ENCODE results near the gene NECAB3.

Gene NECAB3

DNA sequence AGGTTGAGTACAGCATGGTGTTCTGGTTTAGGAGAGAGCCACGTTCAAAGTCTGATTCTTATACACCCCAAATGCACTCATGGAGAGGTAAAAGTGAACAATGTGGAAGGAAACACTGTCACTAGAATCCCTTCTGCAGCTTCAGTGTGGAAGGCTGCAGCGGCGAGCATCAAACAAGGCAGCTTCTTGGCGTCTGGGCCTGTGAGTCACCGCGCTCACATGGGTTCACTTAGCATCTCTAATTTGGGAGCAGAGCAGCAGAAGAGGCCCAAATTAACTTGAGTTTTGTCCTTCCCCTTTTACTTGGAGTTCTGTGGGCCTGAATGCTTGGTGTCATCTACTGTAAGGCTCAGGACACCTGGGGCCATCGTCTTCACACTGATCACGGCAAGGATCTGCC is 22.9 kb upstream of the NECAB3 start:
- DNase-seq (ENCODE audit: low read depth, low spot score): no peak

DNA sequence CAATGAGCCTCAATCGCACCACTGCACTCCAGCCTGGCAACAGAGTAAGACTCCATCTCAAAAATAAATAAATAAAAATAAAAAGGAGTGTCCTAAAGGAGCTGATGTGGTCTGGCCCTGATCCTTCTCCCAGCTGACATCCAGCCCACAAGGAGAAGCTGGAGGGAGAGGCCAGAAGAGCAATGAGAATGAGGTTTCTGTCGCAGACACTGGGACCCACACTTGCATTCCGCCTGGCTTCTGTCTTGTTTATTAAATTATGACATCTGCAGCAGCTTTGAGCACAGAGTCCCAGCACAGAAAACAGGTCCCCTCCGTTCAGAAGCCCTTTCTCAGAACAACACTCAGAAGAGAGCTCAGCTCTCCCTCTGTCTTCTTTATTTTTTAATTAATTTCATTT is 22.2 kb upstream of the NECAB3 start:
- no peak for DNase-seq (ENCODE audit: low read depth, low spot score)

DNA sequence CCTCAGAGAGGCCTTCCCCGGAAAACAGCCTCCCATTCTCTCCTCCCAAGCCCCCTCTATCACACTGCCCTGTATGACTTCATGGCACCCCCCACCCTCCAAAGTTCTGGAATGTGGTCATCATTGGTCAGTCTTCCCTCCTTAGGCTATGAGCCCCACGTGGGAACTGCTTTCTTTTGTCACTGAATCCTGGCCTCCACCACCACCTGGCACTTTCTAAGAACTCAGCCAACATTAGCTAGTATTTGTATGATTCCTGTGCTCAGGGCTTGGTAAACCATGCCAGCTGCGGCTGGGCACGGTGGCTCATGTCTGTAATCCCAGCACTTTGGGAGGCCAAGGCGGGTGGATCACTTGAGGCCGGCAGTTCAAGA is 20.4 kb upstream of the NECAB3 start:
- DNase-seq (ENCODE audit: low read depth, low spot score): no peak

DNA sequence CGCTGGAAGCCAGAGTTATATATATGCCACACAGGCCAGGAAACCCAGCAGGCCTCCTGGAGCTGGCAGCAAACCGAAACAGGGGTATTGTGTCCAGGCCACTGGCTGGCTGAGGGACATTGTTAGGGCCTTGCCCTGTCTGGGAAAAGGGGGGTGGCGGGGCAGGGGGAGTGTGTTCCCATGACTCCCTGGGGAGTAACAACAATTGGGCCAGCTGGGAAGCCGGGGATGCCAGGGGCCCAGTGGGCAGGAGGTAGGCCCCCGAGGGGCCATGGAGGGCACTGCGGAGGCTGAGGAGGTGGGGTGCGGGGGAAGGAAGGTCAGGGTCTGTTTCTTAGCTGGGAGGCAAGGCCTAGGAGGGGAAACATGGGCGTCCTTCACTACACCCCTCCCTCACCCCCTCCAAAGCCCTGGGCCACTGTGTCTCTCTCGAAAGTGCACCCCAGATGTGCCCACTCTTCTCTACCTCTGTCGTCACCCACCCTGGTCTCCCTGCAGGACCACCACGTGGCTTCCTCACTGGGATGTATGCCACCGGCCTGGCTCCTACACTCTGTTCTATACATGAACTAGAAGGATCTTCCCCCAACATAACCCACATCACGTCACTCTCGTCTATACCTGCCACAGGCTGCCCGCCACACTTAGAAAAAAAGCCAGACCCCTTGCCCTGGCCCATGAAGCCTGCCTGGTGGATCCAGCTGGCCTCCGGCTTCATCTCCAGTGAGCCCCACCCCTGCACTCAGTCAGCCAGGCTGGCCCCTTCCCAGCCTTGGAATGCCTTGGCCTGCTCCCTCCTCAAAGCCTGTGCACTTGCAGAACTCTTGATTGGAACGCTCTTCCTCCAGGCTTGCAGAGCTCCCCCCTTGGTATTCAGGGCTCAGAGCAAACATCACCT is 19.8 kb upstream of the NECAB3 start:
- no peak for DNase-seq (ENCODE audit: low read depth, low spot score)

DNA sequence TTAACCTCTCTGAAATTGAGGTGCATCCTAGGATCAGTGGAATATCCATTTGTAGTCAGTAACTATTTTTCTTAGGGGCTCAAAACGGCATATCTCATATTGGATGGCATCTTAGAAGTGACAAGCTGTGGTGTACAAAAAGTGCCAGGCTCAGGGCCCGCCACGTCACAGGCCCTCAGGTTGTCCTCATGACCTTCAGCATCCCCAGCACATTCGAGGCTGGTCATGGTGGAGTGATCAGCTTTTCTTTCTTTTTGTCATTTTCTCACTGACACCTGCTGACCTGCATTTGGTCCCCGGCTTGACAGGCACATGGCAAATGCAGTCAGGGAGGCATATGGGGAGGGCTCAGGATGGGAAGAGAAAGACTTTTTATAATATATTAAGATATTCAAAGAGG is 19.1 kb upstream of the NECAB3 start:
- no peak for DNase-seq (ENCODE audit: low read depth, low spot score)

DNA sequence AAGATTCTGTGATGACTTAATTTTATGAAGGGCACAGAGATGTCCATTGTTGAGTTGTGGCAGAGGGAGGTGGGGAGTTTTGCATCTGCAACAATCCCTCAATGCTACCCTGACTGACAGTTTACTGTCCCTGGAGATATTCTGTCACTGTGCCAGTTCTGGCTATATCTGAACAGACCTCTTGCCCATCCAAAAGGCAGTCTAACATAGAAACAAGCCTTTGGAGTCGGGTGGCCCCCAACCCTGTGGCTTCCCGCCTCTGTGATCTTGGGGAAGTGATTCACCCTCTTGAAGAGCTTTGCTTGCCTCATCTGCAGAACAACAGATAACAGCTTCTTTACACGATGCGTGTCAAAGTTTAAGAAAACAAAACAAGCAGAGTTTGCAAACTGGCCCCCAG is 15.7 kb upstream of the NECAB3 start:
- no peak for DNase-seq (ENCODE audit: low read depth, low spot score)

DNA sequence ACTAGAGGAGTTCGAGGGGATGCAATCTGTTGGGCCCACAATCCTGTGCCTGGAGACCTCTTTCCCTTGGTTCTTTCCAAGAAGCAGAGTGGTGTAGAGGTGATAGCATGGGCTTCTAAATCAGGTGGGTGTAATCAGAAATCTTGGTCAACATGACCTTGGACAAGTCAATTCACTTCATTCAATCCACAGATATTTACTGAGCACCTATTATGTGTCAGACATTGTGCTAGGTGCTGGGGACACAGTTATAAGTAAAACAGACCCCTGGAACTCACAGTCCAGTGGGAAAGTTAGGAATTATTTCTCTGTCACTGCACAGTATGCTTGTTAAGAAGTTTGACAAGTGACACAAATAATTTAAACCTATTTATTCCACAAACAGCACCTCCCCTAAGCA is 15.3 kb upstream of the NECAB3 start:
- no peak for DNase-seq (ENCODE audit: low read depth, low spot score)

DNA sequence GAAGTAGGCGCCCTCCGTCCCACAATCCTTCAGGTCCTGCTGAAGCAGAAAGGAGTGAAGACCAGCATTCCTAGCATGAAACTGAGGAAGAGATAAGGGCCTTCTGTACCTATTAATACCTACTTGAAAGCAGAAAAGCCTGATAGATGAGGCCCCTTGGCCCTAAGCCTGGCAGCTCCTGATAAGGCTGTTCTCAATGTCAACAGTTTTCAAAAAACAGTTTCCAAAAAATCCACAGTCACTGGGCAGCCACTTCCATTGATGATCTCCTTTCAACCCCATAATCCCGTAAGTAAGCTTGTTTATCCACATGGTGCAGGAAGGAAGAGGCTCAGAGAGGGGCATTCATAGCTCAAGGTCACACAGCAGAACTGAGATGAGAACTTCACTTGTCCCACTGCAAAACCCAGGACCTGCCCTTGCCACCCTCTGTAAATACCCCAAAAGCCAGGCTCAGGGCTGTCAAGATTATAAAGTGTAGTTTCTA is 14.8 kb upstream of the NECAB3 start:
- DNase-seq (ENCODE audit: low read depth, low spot score): no peak

DNA sequence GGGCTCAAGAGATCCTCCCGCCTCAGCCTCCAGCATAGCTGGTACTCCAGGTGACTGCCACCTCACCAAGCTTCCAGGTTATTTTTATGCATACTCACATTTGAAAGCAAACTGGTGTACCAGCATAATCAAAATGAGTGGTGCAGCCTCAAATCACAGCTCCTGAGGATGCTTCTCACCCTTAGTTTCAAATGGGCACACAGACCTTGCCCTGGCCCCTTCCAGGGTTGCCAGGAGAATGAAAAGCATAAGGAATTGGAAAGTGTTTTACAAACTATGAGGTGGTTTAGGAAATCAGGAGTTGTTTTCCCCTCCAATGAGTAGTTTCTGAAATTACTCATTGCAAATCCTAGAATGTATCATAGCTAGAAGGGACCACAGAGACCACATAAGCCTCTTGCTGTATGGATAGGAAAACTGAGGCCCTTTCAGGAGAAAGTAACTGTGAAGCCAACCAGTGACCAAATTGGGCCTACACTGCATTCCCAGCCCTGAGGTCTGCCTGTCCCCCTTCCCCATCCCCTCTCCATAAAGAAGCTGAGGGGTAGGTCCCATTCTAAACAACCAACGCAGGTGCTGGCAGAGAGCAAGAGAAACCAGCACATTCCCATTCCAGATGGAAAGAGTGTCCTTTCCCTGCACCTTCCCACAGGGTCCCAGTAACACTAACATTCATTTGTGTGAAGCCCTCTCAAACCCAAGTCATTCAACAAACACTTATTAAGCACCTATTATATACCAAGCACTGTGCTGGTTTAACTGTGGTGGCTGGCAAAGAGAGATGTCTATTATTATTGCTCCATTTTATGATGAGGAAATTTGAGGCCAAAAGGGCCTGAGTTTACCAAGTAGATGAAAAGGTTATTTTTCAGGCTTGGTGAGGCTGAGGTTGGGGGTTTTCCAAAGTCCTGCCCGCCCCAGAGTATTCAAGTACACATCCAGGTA is 14.0 kb upstream of the NECAB3 start:
- DNase-seq (ENCODE audit: low read depth, low spot score): no peak

DNA sequence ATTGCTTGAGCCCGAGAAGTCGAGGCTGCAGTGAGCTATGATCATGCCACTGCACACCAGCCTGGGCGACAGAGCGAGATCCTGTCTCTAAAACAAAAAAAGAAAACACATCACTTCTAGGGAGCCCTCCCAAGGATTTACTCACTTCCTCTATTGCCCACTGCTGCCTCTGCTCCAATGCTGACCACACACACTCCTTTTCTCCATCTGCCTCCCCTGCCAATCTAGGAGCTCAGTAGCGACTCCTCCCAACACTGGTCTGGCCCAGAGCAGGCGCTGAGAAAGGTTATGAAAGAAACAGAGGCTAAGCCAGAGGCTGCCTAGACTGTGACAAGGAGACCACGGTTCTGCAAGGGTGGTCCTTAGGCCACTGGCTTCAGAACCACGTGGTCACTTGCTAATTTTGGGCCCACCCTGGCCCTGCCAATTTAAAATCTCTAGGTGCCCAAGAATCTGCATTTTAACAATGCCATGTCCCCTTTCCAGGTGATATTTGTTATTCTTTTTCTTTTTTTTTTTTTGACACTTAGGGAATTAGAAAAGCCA is 13.2 kb upstream of the NECAB3 start:
- DNase-seq (ENCODE audit: low read depth, low spot score): no peak

DNA sequence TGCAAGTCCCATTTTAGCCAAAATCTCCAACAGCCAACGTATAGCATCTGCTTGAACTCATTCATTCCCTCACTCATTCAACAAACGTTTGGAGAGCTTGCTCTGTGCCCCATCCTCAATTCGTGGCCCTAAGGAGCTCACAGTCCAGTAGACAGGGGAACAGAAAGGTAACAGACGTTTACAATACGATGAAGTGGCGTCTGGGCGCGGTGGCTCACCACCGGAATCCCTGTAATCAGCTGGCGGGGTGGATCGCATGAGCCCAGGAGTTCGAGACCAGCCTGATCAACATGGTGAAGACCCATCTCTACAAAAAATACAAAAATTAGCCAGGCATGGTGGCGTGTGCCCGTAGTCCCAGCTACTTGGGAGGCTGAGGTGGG is 12.7 kb upstream of the NECAB3 start:
- no peak for DNase-seq (ENCODE audit: low read depth, low spot score)

DNA sequence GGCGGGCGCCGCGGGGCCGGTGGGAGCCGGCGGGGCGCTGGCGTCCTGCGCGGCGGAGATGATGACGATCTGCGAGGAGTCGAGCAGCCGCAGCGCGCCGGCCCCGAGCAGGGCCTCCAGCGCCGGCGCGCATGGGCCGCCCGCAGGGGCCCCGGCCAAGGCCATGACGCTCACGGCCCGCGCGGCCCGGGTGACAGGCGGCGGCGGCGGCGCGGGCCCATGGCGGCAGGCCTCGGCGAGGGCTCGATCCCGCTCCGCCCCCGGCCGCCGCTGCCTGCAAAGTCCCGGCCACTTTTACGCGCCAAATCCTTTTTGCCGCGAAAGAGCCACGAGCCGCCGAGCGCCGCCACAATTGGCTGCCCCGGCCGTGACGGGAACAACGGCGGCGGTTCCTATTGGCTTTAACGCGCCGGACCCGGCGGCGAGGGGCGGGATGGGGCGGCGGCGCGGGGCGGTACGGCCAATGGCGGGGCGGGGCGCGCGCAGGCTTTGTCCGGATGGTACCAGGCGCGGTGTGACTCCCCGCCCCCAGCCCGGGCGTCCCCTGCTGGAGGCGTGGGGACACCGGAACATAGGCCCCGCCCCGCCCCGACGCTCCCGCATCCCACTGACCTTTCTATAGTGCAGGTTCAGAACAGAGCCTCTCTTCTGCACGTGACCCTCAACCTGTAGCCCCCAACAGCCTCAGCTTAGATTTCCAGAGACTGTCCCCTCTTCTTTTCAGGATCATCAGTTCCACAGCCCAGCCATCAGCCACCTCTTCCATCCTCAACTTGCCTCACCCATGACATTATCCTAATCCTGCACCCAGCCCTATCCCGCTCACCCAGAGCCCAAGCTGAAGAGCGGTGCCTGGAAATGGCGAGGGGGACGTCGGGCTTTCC is 12.1 kb upstream of the NECAB3 start, which contains the start of gene E2F1:
TSS of gene E2F1 (minus strand) at position 286 of the 884 bp plus-strand sequence. CDS start at position 165, 121 bp downstream.
- peak; percentile 72 for DNase-seq (ENCODE audit: low read depth, low spot score)

DNA sequence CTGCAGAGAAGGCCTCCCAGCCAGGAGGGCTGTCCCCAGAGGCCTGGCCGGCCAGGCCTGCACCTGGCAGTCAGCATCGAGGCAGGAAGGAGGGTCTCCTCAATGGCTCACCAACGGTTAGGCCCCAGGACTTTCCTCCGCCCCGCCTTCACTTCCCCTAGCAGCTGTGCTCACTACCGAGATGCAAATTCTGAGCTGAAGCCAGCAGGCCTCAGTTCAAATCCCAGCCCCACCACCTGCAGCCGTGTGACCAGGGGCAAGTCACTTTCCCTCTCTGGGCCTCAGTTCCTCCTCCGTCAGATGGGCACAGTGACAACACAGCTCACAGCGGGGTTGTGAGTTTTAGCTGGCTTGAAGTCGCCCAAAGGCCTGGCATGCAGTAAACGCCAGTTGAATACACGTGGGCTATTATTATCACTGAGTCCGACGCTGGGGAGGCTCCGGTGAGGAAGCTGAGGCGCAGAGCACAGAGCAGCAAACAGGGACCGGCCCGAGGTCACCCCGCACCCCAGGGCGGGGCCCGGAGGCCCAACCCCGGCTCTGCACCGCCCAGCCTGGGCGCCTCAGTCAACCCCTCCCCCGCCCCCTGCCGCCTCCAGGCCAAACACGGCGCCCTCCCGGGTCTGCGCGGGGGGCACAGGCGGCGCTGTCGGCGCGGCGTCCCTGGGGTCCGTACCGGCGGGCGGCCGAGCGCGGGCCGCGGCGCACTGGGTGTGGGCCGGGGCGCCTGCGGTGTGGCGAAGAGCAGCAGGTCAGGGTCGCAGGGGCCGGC is 11.3 kb upstream of the NECAB3 start:
- no peak for DNase-seq (ENCODE audit: low read depth, low spot score)

DNA sequence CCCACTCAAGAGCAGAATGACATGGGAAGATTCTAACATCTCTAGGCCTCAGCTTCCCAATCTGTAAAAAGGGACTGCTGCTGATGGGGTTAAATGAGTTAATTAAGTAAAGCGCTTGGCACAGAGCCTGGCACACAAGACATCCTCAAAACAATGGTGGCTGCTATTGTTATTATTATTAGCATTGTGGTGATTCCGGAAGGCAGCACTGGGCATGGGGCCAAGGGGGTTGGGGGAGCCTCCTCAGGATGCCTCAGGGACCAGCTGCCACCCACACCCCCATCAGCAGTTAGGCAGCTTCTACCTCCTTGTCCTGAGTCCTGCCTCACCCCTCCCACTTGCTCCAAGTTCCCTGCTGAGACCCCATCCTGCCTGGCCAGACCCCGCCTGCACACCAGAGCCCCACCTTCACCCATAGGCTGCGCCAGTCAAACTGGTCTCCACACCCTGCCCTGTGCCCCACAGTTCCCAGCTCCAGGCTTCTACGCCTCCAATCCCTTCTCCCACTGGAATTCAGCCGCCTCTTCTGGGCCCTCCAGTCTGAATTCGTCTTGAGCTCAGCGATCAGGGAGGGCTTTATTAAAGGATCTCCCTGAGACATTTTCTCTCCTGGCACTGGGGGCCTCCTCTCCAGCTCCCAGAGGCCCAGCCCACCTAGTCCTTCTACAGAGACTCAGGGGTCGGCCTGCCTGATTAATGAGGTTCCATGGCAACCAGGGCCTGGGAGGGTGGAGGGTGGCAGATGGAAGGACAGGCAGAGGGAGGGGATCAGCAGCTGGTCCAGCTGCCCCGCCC is 10.5 kb upstream of the NECAB3 start:
- DNase-seq (ENCODE audit: low read depth, low spot score): no peak

DNA sequence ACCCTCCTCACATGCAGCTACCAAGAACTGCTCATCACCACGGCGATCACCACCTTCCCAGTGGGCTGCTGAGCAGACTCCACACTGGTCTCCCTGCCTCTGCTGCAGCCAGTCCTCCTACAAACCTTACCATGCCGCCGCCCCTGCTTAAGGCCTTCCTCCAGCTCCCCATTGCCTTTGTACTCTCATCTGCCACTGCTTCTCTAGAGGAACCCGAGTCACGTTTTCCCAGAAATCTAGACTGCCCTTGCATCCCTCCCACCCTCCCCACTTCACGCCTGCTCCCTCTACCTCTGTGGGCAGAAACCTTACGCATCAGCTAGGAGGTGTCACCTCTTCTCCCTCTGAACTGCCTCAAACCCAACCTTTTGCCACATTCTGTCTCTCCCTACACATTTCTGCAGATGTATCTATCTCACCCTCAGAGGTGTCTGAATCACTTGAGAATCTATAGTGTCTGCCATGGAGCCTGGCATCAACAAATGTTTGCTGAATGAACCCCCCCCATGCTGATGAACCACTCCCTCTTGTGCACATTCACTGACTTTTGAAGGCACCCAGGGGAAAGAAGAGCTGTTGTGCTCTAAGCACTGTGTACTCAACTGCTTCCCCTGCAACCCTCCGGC is 7.6 kb upstream of the NECAB3 start:
- DNase-seq (ENCODE audit: low read depth, low spot score): no peak

DNA sequence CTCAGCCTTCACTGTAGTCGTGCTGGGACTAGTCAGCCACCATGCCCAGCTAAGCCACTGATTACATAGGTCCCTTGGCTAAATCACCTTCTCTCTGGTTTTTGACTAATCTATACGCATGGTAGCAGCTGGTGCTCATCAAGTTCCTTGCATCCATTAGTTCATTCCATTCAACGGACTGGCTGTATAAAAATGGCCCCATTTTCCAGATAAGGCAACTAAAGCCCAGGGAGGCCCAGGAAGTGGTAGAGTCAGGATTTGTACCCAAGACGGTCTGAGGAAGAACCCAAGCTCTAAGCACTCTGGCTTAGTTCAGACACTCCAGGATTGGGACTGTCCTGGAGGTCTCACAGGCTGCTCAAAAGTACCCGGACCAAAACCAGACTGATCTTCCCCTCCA is 7.1 kb upstream of the NECAB3 start:
- no peak for DNase-seq (ENCODE audit: low read depth, low spot score)

DNA sequence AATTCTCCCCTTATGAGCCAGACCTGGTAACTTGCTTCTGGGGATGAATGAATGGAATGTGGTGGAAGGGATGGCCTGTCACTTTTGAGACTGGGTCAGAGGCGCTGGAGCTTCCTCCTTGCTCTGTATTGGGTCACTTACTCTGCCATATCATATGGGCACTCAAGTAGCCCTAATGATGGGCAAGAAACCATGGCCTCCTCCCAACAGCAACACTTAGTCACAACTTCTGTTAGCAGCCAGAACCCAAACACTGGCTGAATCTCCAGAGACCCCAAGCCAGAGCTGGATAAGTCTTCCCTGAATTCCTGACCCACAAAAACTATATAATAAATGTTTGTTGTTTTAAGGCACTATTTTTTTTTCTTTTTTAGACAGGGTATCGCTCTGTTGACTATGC is 6.5 kb upstream of the NECAB3 start:
- no peak for DNase-seq (ENCODE audit: low read depth, low spot score)

DNA sequence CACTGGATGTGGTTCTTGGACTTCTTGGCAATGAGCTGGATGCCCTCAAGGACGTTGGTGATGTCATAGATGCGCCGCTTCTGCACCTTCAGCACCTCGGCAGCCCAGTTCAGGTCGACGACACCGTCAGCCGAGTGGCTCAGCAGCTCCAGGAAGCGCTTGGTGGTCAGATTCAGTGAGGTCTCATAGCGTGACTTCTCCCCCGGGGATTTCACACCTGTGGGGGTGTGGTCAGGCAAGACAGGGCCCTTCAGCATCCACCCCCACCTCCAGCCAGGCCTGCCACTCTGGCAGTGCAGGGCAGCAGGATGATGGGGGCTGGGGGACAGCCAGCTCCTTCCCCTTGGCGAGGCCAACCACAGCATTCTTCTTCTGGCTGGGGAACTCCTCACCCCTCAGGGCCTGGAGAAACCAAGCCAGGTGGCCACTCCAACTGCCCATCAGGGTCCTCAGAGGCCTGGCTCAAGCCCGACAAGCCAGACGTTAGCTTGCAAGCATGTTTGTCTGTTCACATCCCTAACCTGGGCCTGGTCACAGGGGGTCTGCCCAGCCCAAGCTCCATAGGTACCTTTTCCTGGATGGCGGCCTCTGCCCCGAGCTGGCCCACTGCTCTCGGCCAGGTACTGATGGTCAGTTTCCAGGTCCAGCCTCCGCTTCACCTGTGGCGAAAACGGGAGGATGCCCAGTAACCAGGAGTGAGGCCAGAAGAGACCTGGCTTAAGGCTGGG is 5.7 kb upstream of the NECAB3 start:
- DNase-seq (ENCODE audit: low read depth, low spot score): no peak

Data from smooth muscle cell of the brain vasculature (primary cell).